Activated T-cell treated with anti-CD3 and anti-CD28 coated beads, Interleukin-2, amount 50 U/mL, for 1 hour (primary cell): ENCODE results near the gene RNF175.

Experiments used
- DNase-seq: peaks from one replicate; pipeline ENCODE4 v3.0.0-alpha.2; 2020

RNF175 gene

DNA sequence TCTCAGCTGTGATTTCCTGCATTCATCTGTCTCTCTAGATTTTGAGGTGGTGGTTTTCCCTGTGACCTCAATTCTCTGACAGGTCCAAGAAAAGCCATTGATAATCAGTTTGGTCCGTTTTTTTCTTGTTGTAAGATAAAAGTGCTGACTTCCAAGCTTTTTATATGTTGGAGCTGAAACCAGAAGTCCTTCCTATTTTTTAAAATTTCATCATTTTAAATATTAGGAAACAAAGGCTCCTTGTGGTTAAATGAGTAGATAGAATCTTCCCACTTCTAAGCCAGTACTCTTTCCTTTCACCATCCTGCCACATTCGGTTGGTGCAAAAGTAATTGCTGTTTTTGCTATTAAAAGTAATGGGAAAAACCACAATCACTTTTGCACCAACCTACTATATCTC is 18.3 kb downstream of the RNF175 start:
- DNase-seq = no peak

DNA sequence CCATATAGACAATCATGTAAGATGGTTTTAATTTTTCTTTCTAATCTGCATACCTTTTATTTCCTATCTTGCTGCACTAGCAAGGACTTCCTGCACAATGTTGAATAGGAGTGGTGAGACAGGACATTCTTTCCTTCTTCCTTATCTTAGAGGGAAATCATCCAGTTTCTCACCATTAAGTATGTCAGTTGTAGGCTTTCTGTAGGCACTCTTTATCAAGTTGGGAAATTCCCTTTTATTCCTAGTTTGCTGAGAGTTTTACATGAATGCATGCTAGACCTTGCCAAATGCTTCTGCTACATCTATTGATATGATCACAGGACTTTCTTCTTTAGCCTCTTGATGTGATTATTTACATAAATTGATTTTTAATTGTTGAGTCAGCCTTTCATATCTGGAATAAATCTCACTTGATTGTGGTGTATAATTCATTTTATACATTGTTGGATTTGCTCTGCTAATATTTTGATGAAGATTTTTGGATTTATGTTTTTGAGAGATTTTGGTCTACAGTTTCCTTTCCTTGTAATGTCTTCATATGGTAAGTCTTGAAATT is 23.8 kb downstream of the RNF175 start:
- no peak for DNase-seq

DNA sequence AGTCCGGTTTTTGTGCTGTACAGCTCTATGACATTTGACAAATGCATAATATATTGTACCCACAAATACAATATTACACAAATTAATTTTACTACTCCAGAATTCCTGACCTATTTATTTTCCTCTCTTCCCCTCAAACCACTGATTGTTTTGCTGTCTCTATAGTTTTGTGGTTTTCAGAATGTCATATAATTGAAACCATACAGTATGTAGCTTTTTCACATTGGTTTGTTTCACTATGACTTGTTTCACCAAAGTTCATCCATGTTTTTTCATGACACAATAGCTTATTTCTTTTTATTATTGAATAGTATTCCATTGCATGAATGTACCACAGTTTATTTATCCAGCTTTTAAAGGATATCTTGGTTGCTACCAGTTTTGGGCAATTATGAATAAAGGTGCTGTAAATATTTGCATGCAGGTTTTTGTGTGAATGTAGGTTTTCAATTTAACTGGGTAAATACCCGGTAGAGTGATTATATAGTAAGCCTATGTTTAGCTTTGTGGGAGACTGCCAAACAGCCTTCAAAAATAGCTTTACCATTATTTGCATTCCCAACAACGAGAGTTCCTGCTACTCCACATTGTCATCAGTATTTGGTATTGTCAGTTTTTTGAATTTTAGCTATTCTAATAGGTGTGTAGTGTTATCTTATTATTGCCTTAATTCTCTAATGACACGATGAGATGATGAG is 25.9 kb downstream of the RNF175 start:
- DNase-seq = no peak

DNA sequence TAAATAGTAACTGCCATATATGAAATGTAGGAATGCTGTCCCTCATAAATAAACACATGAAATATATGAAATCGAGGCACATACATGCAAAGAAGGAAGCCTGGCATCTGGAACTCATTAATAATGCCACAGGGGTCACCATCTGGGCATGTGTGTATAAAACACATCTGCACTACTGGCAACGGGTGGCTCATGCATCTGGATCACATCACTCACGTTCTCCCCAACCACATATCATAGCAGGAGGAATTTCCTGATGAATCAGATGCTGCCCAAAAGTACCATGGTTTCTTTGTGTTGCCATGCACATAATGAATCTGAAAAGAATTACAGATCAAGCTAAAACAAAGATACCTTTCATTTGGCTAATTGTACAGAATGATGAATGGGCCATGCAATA is 28.6 kb downstream of the RNF175 start:
- DNase-seq = no peak

- no peak for DNase-seq
These were observed 29.9 kb downstream of the RNF175 start for GRCh38 chr4:153729895-153730294.

- no peak for DNase-seq
These were observed 31.2 kb downstream of the RNF175 start for GRCh38 chr4:153728660-153729059.

DNA sequence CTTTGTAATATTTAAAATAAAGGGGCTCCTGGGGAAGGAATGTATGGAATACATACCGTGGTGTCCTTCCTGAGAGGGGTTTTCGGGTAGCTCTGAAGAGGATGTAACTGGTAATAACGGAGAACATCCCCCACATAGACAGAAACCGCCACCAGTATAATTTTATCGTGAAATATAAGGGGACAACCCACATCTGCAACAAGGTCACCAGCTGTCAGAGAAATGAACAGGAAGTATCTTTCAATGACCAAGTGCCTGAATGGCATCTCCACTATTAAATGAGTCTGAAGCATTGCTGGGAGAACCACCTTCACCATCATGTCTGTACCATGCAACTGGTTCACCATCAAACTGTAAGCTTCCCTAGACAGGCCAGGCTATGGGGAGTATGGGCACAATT is 31.7 kb downstream of the RNF175 start:
- no peak for DNase-seq

DNA sequence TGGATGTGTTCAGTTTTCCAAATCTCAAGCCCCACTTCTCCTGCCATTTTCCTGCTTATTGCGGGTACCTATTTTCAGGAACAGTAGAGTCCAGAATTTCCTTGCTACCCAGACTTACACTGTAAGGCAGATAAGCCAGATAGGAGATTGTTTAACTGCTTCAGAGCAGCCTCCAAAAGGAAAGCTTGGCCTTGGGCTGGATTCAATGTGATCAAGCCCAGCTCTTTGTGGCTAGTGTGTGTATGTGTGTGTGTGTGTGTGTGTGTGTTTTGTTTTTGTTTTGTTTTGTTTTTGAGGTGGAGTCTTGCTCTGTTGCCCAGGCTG is 34.0 kb downstream of the RNF175 start:
- no peak for DNase-seq

- no peak for DNase-seq
These were observed 34.5 kb downstream of the RNF175 start for GRCh38 chr4:153725136-153725830.

DNA sequence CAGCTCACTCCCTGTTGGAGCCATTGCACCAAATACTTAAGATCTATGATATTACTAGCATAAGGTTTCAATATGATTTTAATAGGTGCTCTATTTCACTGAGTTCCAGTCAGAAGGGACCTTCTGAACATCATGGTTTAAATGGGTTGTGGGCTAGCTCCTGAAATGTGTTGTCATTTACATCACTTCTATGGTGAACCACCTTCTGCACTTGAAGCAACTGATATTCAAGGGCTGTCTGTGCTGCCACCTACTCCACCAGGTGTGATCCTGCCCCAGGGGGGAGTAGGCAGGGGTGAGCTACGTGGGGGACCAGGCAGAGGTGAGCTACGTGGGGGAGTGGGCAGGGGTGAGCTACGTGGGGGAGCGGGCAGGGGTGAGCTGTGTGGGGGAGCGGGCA is 35.2 kb downstream of the RNF175 start:
- DNase-seq = no peak

DNA sequence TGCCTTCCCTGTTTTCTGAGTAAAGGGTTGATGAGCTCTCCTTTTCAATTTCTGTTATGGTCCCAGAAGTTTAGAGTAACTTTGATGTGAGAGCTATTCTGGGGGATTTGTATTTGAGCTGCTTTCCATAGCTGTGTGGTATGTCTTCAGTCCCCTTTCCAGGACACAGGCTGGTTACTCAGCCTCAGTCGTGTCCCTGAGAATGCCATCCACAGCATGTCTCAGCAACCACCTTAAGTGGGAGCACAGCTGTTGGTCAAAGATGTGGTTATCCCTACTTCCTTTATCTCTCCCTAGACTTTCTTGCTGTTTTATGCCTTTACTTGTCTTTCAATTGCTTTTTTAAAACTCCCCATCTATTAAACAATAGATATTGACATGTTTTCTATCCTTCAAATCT is 37.8 kb downstream of the RNF175 start:
- no peak for DNase-seq

DNA sequence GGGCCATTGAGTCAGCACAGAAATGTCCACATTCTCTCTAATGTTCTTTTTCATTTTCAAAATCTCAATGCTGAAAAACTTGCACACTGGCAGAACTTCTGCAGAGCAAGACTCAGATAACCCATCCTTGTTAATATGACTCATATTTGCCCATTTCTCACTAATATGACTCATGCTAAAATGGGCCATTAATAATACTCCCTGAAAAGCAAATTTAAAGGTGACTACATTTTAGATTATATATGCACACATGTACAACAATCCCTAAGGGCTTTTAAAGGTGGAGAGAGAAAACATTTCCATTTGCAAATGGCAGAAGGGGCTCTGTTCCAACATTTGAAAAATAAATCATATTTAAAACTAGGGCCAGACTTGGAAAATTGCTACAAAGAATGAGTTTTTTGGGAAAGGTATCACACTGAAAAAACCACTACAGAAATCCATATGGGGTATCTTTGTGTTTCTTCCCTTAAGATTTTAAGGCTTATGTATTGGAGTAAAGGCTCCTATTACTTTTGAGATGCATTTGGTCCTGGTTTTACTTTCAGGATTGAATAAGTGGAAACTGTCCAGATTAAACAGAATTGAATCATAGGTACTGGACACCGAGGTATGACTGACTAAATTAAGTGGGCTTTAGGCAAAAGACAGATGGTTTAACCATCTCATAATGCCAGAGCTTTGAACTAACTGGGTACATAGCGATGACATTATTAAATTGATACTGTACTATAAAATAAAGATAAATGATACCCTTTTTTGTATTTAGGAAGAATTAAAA is 45.8 kb downstream of the RNF175 start:
- DNase-seq = no peak

- DNase-seq = no peak
These were observed 49.1 kb downstream of the RNF175 start for GRCh38 chr4:153710681-153711080.

GRCh38 chr4:153706519-153706918 is 53.3 kb downstream of the RNF175 start:
- no peak for DNase-seq

DNA sequence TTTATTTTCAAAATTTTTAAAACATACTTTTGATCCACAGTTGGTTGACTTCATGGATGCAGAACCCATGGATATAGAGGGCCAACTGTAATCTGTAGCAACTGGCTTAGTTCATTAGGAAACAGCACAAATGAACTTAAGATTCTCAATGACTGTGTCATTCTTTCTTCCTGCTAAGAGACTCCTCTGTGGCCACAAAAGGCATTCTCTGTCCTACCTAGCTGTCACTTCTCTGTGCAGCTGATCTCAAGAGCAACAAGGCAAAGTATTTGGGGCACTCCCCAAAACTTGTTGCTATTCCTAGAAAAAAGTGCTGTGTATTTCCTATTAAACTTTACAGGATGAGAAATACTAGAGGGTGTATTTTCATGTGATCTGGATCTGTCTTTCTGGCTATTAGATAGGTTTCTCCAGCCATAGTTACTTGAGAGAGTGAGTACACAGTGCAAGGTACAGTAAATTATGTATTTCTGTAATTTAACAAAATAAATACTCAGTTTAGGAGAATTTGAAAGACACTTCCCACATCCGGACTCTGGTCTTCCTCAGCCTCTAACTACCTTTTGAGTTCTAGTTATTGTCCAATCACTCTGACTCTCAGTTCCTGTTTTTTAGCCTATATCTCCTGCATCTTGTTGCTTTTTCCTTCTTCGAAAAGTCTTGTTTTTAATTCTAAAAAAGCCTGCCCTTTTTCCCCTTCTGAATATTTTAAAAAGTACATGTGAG is 53.9 kb downstream of the RNF175 start:
- DNase-seq = no peak

DNA sequence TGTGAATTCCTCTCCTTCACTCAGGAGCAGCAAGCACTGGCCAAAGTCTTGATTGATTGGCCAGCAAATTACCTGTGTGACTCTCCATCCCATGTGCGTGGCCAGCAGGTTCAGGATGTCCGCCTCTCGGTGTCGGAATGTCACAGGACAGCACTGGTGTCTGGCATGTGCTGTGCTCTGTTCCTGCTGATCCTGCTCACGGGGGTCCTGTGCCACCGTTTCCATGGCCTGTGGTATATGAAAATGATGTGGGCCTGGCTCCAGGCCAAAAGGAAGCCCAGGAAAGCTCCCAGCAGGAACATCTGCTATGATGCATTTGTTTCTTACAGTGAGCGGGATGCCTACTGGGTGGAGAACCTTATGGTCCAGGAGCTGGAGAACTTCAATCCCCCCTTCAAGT is 55.3 kb downstream of the RNF175 start:
- DNase-seq = no peak

GRCh38 chr4:153684971-153685371 is 74.9 kb downstream of the RNF175 start:
- DNase-seq = no peak

- peak; percentile 69 for DNase-seq
These were observed 75.4 kb downstream of the RNF175 start, which contains the start of gene TLR2 for GRCh38 chr4:153684182-153684970. TLR2 (plus strand) TSS chr4:153684280; CDS start chr4:153702908, 18,628 bp downstream.

DNA sequence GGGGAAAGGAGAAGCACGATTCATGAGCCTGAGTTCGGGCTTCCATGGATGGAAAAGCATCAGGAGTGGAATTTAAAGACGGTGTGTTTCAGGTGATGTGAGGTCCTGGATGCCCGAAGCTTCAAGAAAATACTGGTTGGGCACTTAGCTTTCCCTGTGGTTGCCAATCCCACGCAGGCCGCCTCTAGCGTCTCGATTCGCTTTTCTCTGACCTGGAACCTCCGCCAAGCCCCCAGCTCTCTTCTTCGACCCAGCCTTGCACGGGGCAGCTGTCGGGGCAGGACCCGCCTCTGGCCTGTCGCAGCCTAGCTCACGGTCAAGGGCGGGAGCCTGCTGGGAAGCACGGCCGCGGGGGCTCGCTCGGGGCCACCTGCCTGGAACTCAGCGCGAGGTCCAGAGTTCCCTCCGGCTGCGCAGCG is 76.1 kb downstream of the RNF175 start:
- no peak for DNase-seq

GRCh38 chr4:153679486-153679885 is 80.3 kb downstream of the RNF175 start:
- no peak for DNase-seq

GRCh38 chr4:153676984-153677383 is 82.8 kb downstream of the RNF175 start:
- no peak for DNase-seq

DNA sequence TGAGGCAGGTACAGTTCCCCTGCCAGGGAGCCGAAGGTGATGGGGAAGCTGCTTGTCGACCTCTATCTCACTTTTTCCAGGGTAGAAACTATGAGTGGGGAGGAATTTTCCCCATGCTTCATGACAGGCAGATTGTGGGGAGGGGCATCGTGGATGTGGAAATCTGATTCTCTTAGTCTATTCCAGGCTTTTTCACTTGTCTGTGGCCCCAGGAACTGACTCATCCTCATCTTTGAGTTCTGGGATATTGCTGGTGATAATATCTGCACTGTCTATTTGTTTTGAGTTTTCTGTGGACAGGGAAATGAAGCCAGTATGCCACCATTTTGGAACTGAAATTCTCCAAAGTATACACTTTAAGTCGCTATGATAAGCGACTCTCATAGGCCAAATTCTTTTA is 83.3 kb downstream of the RNF175 start:
- DNase-seq = no peak
